Breast epithelium (tissue), 4 donors: Measurements from ENCODE around the gene KPNA5. TPM values are rescaled to one million over a fixed set of nuclear protein-coding genes. Genes with fewer than 3 reads are reported as not detected.
A peak's percentile ranks its signal among the peaks of the same experiment; 100 is the strongest.

ENCODE experiments used
- DNase-seq, 2 donors: peaks; one replicate each; pipeline ENCODE4 v3.0.0-alpha.2; 2019; ENCODE audit warnings: low spot score in 2 of 2
- H3K27ac ChIP-seq, 2 donors: fragments of 200-600 bp; sonication (generic) in 1 of 2; one replicate each; pipeline ENCODE4 v1.5.1; 2016 to 2019; ENCODE audit warnings: mild to moderate bottlenecking in 1 of 2
- H3K27me3 ChIP-seq, 2 donors: fragments of 200-600 bp; sonication (generic) in 1 of 2; one replicate each; pipeline versions ENCODE4 v1.5.1 to v1.6.0; 2017 to 2019; ENCODE audit warnings: control low read depth in 1 of 2, mild to moderate bottlenecking in 1 of 2
- H3K36me3 ChIP-seq: fragments of 200-600 bp; one replicate; pipeline ENCODE4 v1.5.1; 2019
- H3K4me1 ChIP-seq, 2 donors: fragments of 200-600 bp; sonication (generic); one replicate each; pipeline ENCODE4 v1.5.1; 2016 to 2019; ENCODE audit warnings: control low read depth in 1 of 2
- H3K4me3 ChIP-seq, 3 donors: fragments of 200-600 bp; sonication (generic); 1 replicate in 2 of 3; 2 replicates in 1 of 3; pipeline ENCODE4 v1.5.1; 2016 to 2019; ENCODE audit warnings: mild to moderate bottlenecking in 3 of 3, moderate library complexity in 2 of 3
- H3K9me3 ChIP-seq, 2 donors: fragments of 200-600 bp; sonication (generic) in 1 of 2; one replicate each; pipeline ENCODE4 v1.5.1; 2016 to 2019; ENCODE audit warnings: control low read depth in 1 of 2
- CTCF ChIP-seq, 3 donors: fragments of 450-650 bp; IDR thresholded peaks; one replicate each; pipeline ENCODE4 v1.5.1; 2016 to 2017; ENCODE audit warnings: antibody characterized with exemption in 3 of 3, mild to moderate bottlenecking in 3 of 3, moderate library complexity in 3 of 3
- POLR2A ChIP-seq: fragments of 450-650 bp; IDR thresholded peaks from one replicate; pipeline ENCODE4 v1.6.1; 2016; ENCODE audit warnings: antibody characterized with exemption, mild to moderate bottlenecking, moderate library complexity
- POLR2AphosphoS5 ChIP-seq, 3 donors: sonication (generic); formaldehyde crosslinking; IDR thresholded peaks; one replicate each; pipeline ENCODE4 v1.6.1; 2017; ENCODE audit warnings: antibody characterized with exemption in 3 of 3
- intact Hi-C: fragments of 100-400 bp; cut with DNase I; formaldehyde crosslinking; loops from one replicate; pipeline ENCODE4 v1.15.1; 2023; ENCODE audit warnings: low total_unique reads
- total RNA-seq, 3 donors: library from RNA; depleted of rRNA; stranded (reverse); fragments of >200 nt; gene quantifications; one replicate each; pipeline ENCODE4 v1.1.0, GENCODE V29; 2016

Gene KPNA5
- total RNA-seq, 3 donors from 2014 or later, result 10.8 to 14.3 (median 11.2) TPM

GRCh38 chr6:116666869-116667268, 14.1 kb upstream of the KPNA5 start:
- H3K36me3 ChIP-seq, result no peaks in the 10 kb centered on the region
- H3K4me1 ChIP-seq, result peaks cover 0 to 3% of the 10 kb centered on the region in 2 donors
- intact Hi-C loops, result loop anchor here (1.0 kb wide), 1 partner anchor 12 kb away; no protein-coding TSS in a partner anchor
- no peak for TF ChIP-seq CTCF (IDR thresholded peaks at IDR 0.05)
- no peak for TF ChIP-seq POLR2AphosphoS5 (IDR thresholded peaks at IDR 0.05)
- no peak for TF ChIP-seq POLR2A
- H3K27me3 ChIP-seq, result no peaks in the 10 kb centered on the region
- no peaks in the 10 kb centered on the region for H3K9me3 ChIP-seq
- H3K27ac ChIP-seq, result no peak overlapping the region
- H3K4me3 ChIP-seq, result no peak overlapping the region
- DNase-seq, result no peak

- H3K27ac ChIP-seq, result peak overlapping the region in 1 of 2 donors; percentile 91
- H3K4me1 ChIP-seq, result peaks cover 0 to 3% of the 10 kb centered on the region in 2 donors
- intact Hi-C loops, result loop anchor here (1.0 kb wide), 1 partner anchor 12 kb away; no protein-coding TSS in a partner anchor
- no peak for DNase-seq
- H3K9me3 ChIP-seq, result no peaks in the 10 kb centered on the region
- H3K4me3 ChIP-seq, result peak overlapping the region; percentile 69 to 80 (median 77)
- no peak for TF ChIP-seq POLR2AphosphoS5 (IDR thresholded peaks at IDR 0.05)
- TF ChIP-seq POLR2A, result no peak
- no peak for TF ChIP-seq CTCF (IDR thresholded peaks at IDR 0.05)
- no peaks in the 10 kb centered on the region for H3K27me3 ChIP-seq
- no peaks in the 10 kb centered on the region for H3K36me3 ChIP-seq
These were observed 13.4 kb upstream of the KPNA5 start for GRCh38 chr6:116667623-116668022.

GRCh38 chr6:116672306-116672705, 8.7 kb upstream of the KPNA5 start:
- no peaks in the 10 kb centered on the region for H3K36me3 ChIP-seq
- H3K27me3 ChIP-seq, result no peaks in the 10 kb centered on the region
- intact Hi-C loops, result no loop called here
- no peaks in the 10 kb centered on the region for H3K9me3 ChIP-seq
- DNase-seq, result no peak
- no peaks in the 10 kb centered on the region for H3K4me1 ChIP-seq
- H3K4me3 ChIP-seq, result no peak overlapping the region
- H3K27ac ChIP-seq, result no peak overlapping the region
- TF ChIP-seq POLR2AphosphoS5 (IDR thresholded peaks at IDR 0.05) (no peak), CTCF (IDR thresholded peaks at IDR 0.05) (no peak), POLR2A (no peak)

GRCh38 chr6:116676021-116676420, 5.0 kb upstream of the KPNA5 start:
- Histone ChIP-seq H3K9me3 (no peaks in the 10 kb centered on the region), H3K4me1 (no peaks in the 10 kb centered on the region), H3K27ac (no peak overlapping the region), H3K27me3 (no peaks in the 10 kb centered on the region), H3K36me3 (no peaks in the 10 kb centered on the region), H3K4me3 (no peak overlapping the region)
- intact Hi-C loops, result no loop called here
- no peak for DNase-seq
- TF ChIP-seq POLR2A (no peak), POLR2AphosphoS5 (IDR thresholded peaks at IDR 0.05) (no peak), CTCF (IDR thresholded peaks at IDR 0.05) (no peak)

GRCh38 chr6:116682334-116682712, 1.3 kb downstream of the KPNA5 start:
- Histone ChIP-seq H3K27ac (no peak overlapping the region), H3K4me1 (no peaks in the 10 kb centered on the region), H3K9me3 (no peaks in the 10 kb centered on the region), H3K4me3 (peak overlapping the region; percentile 68 to 71 (median 70)), H3K36me3 (no peaks in the 10 kb centered on the region), H3K27me3 (no peaks in the 10 kb centered on the region)
- intact Hi-C loops, result no loop called here
- no peak for TF ChIP-seq POLR2A
- TF ChIP-seq POLR2AphosphoS5 (IDR thresholded peaks at IDR 0.05), result no peak
- no peak for TF ChIP-seq CTCF (IDR thresholded peaks at IDR 0.05)
- no peak for DNase-seq
